Body of pancreas (tissue), 4 donors: ENCODE data around the gene CDK5RAP1. TPM values are rescaled to one million over a fixed set of nuclear protein-coding genes. Genes with fewer than 3 reads are reported as not detected.

Source experiments
- ATAC-seq: fragments of 150-250 bp; one replicate; pipeline ENCODE4 v1.9.1; 2016
- DNase-seq, 4 donors: peaks; one replicate each; pipeline ENCODE4 v3.0.0-alpha.2; 2019
- H3K27ac ChIP-seq, 4 donors: fragments of 200-600 bp; sonication (generic); 1 replicate in 3 of 4; 2 replicates in 1 of 4; pipeline versions ENCODE4 v1.5.1 to v1.6.1; 2016 to 2019; ENCODE audit warnings: mild to moderate bottlenecking in 1 of 4, mixed read lengths in 1 of 4, moderate library complexity in 1 of 4
- H3K27me3 ChIP-seq, 2 donors: fragments of 200-600 bp; sonication (generic); one replicate each; pipeline ENCODE4 v1.6.0; 2016; ENCODE audit warnings: mild to moderate bottlenecking in 1 of 2
- H3K36me3 ChIP-seq, 2 donors: fragments of 200-600 bp; sonication (generic); replicated peaks in 1 of 2; 2 replicates each; pipeline ENCODE4 v1.5.1; 2016; ENCODE audit warnings: low read depth in 2 of 2; ENCODE audit not compliant: insufficient read depth in 1 of 2
- H3K4me1 ChIP-seq: fragments of 200-600 bp; sonication (generic); one replicate; pipeline ENCODE4 v1.6.0; 2016
- H3K4me3 ChIP-seq, 2 donors: fragments of 200-600 bp; sonication (generic); 1 replicate in 1 of 2; 2 replicates in 1 of 2; pipeline ENCODE4 v1.5.1; 2016 to 2019
- H3K9me3 ChIP-seq, 3 donors: fragments of 200-600 bp; sonication (generic); 1 replicate in 2 of 3; 2 replicates in 1 of 3; pipeline ENCODE4 v1.5.1; 2016
- CTCF ChIP-seq, 7 experiments: fragments of 450-650 bp in 4 of 7; fragments of 200-600 bp in 3 of 7; sonication (generic) in 3 of 7; IDR thresholded peaks; one replicate each; pipeline ENCODE4 v1.5.1; 2016 to 2019; ENCODE audit warnings: antibody characterized with exemption in 7 of 7
- POLR2A ChIP-seq, 3 donors: fragments of 450-650 bp; IDR thresholded peaks; one replicate each; pipeline ENCODE4 v1.6.1; 2016; ENCODE audit warnings: antibody characterized with exemption in 3 of 3, mild to moderate bottlenecking in 2 of 3
- WGBS, 2 donors: methylation state at CpG; one replicate each; pipeline ENCODE4 v1.1.5; 2017; 5-methylcytosine and 5-hydroxymethylcytosine counted together
- intact Hi-C: fragments of 100-400 bp; cut with DNase I; formaldehyde crosslinking; loops from one replicate; pipeline ENCODE4 v1.15.1; 2023
- total RNA-seq, 2 donors: library from RNA; depleted of rRNA; stranded (reverse); fragments of >200 nt; gene quantifications; one replicate each; pipeline ENCODE4 v1.1.0, GENCODE V29; 2016

Gene CDK5RAP1
- total RNA-seq, 2 donors from 2014 or later = 8.8 to 27.0 TPM

DNA sequence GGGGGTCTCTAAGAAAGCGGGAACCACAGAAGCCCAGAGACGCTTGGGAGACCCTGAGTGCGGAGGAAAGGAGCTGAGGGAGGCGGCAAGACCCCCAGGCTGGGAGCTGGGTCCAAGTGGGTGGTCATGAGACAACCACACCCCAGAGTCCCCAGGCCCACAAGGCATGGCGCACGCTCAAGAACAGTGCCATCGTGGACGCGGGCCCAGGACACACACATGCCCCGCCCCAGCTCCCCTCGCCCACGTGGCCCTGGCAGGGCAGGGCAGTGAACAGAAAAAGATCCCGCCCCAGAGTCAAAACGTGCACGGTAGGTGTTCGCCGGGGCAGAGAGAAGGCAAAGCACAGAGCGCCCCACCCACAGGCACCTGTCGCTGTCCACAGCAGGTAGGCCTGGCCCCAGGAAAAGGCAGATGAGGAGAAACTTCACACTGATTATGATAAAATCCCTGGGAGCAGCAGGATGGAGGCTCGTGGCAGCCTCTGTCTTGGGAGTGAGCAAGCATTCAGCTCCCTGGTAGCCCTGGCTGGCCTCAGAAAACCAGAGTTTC, 68.3 kb downstream of the CDK5RAP1 start:
- H3K27me3 ChIP-seq = no peaks in the 10 kb centered on the region
- no peaks in the 10 kb centered on the region for H3K4me1 ChIP-seq
- no peaks in the 10 kb centered on the region for H3K9me3 ChIP-seq
- no peak overlapping the region for H3K27ac ChIP-seq
- H3K4me3 ChIP-seq = no peak overlapping the region
- no peaks in the 10 kb centered on the region for H3K36me3 ChIP-seq
- TF ChIP-seq CTCF (IDR thresholded peaks at IDR 0.05) (no peak), POLR2A (IDR thresholded peaks at IDR 0.05) (no peak)
- WGBS, 2 donors = 56 to 59% methylated on average over 16 to 20 of the region's 20 CpGs
- ATAC-seq (no peak), DNase-seq (no peak)
- intact Hi-C loops = no loop called here

DNA sequence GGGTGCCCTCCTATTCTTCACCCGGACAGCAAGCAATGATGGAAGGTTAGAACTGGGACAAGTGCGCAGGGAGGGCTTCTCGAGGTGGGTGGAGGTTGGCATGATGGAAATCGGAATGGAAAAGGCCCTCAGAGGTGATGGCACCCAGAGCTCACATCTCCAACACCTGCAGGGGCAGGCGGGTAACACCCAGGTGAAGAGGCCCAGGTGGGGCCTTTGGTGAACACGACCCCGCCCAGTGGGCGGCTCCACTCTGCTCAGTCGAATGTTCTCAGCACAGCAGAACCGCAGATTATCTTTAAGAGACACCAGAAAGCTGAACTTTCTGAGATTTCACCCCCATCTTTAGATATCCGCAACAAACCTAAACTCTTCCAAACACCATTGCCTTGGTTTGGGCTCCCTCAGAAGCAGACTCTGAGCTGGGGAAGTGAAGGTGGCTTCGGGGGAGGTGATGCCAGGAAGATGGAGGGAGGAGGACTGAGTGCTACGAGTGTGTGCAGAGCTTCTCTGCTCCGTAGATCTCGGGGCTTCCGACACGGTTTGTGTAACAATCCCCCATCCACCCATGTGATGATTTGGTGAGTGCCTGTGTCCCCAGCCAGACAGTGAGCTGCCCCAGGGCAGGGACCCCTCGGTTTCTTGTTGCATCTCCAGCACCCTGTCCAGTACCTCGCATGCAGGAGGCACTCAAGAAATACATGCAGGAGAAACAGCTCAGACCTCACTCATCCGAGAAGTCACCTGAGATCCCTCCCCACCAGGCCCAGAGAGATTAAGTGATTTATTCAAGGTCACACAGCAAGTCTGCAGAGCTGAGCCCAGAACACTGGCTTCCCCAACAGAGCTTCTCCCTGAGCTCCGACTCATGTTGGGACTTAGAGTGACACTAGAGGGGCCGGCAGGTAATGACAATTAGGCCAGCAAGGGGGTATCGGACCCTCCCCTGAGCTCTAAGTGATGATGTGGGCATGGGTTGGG, 72.9 kb downstream of the CDK5RAP1 start:
- no peak overlapping the region for H3K27ac ChIP-seq
- no peak for DNase-seq
- WGBS, 2 donors = 55 to 60% methylated on average over 13 to 23 of the region's 23 CpGs
- no peak for ATAC-seq
- no peaks in the 10 kb centered on the region for H3K27me3 ChIP-seq
- no peak overlapping the region for H3K4me3 ChIP-seq
- no peaks in the 10 kb centered on the region for H3K4me1 ChIP-seq
- no peaks in the 10 kb centered on the region for H3K36me3 ChIP-seq
- intact Hi-C loops = no loop called here
- H3K9me3 ChIP-seq = no peaks in the 10 kb centered on the region
- TF ChIP-seq CTCF (IDR thresholded peaks at IDR 0.05) (no peak), POLR2A (IDR thresholded peaks at IDR 0.05) (no peak)

DNA sequence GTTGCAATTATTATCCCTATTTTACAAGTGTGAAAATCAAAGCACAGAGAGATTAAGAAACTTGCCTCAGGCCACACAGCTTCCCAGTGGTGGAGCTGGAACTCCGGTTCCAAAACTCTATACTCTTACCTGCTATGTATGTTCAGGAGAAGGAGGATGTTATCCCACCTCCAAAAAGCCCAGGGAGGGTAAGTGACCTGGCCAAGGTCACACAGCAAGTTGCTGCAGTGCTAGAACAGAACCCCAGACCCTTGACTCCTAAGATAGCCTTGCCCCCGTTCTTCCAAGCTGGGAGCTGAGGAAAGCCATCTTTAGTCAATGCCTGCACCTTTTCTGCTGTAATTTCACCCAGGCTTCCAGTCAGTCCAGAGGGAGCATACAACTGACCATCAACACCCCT, 76.0 kb downstream of the CDK5RAP1 start:
- WGBS, 2 donors = 71 to 81% methylated on average over 2 of the region's 2 CpGs
- Histone ChIP-seq H3K27ac (no peak overlapping the region), H3K36me3 (no peaks in the 10 kb centered on the region), H3K4me3 (no peak overlapping the region), H3K27me3 (no peaks in the 10 kb centered on the region), H3K9me3 (no peaks in the 10 kb centered on the region), H3K4me1 (no peaks in the 10 kb centered on the region)
- intact Hi-C loops = no loop called here
- no peak for TF ChIP-seq POLR2A (IDR thresholded peaks at IDR 0.05)
- no peak for TF ChIP-seq CTCF (IDR thresholded peaks at IDR 0.05)
- DNase-seq = no peak
- ATAC-seq = no peak

- no peaks in the 10 kb centered on the region for H3K36me3 ChIP-seq
- TF ChIP-seq POLR2A (IDR thresholded peaks at IDR 0.05) (no peak), CTCF (IDR thresholded peaks at IDR 0.05) (no peak)
- intact Hi-C loops = no loop called here
These were observed 78.1 kb downstream of the CDK5RAP1 start for GRCh38 chr20:33323236-33323635.

More at GRCh38 chr20:33323236-33323635, 78.1 kb downstream of the CDK5RAP1 start:
- WGBS, 2 donors = 49 to 65% methylated on average over 7 to 8 of the region's 8 CpGs
- Histone ChIP-seq H3K4me1 (no peaks in the 10 kb centered on the region), H3K4me3 (no peak overlapping the region), H3K9me3 (no peaks in the 10 kb centered on the region), H3K27ac (no peak overlapping the region), H3K27me3 (no peaks in the 10 kb centered on the region)
- ATAC-seq (no peak), DNase-seq (no peak)
